ENCODE data around the gene LRRTM4. TPM values are rescaled to one million over a fixed set of nuclear protein-coding genes. Genes with fewer than 3 reads are reported as not detected.

The LRRTM4 gene
- total RNA-seq, 1 experiment from 2014 or later, result 0.23 TPM

DNA sequence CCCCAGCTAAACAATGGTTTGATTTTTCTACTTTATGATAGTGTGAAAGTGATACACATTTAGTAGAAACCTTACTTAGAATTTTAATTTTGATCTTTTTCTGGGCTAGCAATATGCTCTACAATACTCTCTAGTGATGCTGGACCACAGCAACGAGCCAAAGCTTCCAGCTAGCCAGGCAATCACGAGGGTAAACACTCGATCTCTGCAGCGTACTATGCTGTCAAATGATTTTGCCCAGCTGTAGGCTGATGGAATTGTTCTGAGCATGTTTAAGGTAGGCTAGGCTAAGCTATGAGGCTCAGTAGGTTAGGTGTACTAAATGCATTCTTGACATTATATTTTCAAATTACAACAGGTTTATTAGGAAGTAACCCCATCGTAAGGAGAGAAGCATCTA is 207.5 kb downstream of the LRRTM4 start:
- BruUV-seq (replicated peaks), result no TSS peak
- CTCF ChIA-PET, result no interaction called here
- Histone ChIP-seq H3K4me1 (ENCODE audit: control insufficient read depth, insufficient read depth, low read length) (no peaks in the 10 kb centered on the region), H3K4me3 (ENCODE audit: low read depth in 2 of 2, low read length in 2 of 2) (no peak overlapping the region), H3K36me3 (ENCODE audit: control insufficient read depth, insufficient read depth, low read length) (no peaks in the 10 kb centered on the region), H3K9me3 (ENCODE audit: control insufficient read depth, insufficient read depth, low read depth, low read length) (no peaks in the 10 kb centered on the region; the same call in 1 of the 2 replicates), H3K27ac (ENCODE audit: low read length) (no peak overlapping the region), H3K27me3 (ENCODE audit: control insufficient read depth, insufficient read depth, low read length) (no peaks in the 10 kb centered on the region)
- DNase-seq (ENCODE audit: low read depth, low spot score) (no peak), ATAC-seq (no peak)
- intact Hi-C loops (cut with micrococcal nuclease; ENCODE audit: unreplicated experiment), result no loop called here
- POLR2A ChIA-PET, result no interaction called here
- TF ChIP-seq, protein P1, sequence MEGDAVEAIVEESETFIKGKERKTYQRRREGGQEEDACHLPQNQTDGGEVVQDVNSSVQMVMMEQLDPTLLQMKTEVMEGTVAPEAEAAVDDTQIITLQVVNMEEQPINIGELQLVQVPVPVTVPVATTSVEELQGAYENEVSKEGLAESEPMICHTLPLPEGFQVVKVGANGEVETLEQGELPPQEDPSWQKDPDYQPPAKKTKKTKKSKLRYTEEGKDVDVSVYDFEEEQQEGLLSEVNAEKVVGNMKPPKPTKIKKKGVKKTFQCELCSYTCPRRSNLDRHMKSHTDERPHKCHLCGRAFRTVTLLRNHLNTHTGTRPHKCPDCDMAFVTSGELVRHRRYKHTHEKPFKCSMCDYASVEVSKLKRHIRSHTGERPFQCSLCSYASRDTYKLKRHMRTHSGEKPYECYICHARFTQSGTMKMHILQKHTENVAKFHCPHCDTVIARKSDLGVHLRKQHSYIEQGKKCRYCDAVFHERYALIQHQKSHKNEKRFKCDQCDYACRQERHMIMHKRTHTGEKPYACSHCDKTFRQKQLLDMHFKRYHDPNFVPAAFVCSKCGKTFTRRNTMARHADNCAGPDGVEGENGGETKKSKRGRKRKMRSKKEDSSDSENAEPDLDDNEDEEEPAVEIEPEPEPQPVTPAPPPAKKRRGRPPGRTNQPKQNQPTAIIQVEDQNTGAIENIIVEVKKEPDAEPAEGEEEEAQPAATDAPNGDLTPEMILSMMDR (IDR thresholded peaks at IDR 0.05), result no peak
- TF ChIP-seq TCF7L2 (IDR thresholded peaks at IDR 0.05; ENCODE audit: low read depth, low read length), result no peak
- TF ChIP-seq, protein P2, sequence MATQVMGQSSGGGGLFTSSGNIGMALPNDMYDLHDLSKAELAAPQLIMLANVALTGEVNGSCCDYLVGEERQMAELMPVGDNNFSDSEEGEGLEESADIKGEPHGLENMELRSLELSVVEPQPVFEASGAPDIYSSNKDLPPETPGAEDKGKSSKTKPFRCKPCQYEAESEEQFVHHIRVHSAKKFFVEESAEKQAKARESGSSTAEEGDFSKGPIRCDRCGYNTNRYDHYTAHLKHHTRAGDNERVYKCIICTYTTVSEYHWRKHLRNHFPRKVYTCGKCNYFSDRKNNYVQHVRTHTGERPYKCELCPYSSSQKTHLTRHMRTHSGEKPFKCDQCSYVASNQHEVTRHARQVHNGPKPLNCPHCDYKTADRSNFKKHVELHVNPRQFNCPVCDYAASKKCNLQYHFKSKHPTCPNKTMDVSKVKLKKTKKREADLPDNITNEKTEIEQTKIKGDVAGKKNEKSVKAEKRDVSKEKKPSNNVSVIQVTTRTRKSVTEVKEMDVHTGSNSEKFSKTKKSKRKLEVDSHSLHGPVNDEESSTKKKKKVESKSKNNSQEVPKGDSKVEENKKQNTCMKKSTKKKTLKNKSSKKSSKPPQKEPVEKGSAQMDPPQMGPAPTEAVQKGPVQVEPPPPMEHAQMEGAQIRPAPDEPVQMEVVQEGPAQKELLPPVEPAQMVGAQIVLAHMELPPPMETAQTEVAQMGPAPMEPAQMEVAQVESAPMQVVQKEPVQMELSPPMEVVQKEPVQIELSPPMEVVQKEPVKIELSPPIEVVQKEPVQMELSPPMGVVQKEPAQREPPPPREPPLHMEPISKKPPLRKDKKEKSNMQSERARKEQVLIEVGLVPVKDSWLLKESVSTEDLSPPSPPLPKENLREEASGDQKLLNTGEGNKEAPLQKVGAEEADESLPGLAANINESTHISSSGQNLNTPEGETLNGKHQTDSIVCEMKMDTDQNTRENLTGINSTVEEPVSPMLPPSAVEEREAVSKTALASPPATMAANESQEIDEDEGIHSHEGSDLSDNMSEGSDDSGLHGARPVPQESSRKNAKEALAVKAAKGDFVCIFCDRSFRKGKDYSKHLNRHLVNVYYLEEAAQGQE (IDR thresholded peaks at IDR 0.05; ENCODE audit: insufficient read depth in 1 of 2, low read depth in 2 of 2, low read length in 1 of 2), result no peak
- TF ChIP-seq POLR2AphosphoS5 (IDR thresholded peaks at IDR 0.05; ENCODE audit: low read depth, low read length), result no peak
- in situ Hi-C loops (cut with HindIII; ENCODE audit: low pct_unique_long_range_greater_than_20kb, low sequenced_read_pairs), result no loop called here

DNA sequence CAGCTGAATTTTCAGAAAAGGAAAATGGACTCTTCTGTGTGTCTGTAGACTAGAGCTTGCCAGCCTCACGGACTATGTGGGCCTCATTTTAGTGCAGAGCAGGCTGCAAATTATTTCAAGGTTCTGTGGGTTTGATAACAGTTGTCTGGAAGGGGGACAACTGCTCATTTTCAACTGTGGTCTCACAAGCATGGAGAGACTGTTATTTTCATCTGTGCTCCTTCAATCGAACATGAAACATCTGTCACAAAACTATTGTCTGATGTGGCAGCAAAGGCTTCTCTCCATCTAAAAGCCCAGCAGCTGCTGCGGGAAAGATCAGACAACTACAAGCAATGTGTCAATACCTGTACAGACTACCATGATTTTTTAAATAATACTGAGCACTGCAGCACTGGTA is 211.8 kb downstream of the LRRTM4 start:
- Histone ChIP-seq H3K9me3 (ENCODE audit: control insufficient read depth, insufficient read depth, low read depth, low read length) (no peaks in the 10 kb centered on the region), H3K27me3 (ENCODE audit: control insufficient read depth, insufficient read depth, low read length) (no peaks in the 10 kb centered on the region), H3K27ac (ENCODE audit: low read length) (no peak overlapping the region), H3K4me1 (ENCODE audit: control insufficient read depth, insufficient read depth, low read length) (no peaks in the 10 kb centered on the region), H3K36me3 (ENCODE audit: control insufficient read depth, insufficient read depth, low read length) (no peaks in the 10 kb centered on the region), H3K4me3 (ENCODE audit: low read depth in 2 of 2, low read length in 2 of 2) (no peak overlapping the region)
- ATAC-seq (no peak), DNase-seq (ENCODE audit: low read depth, low spot score) (no peak)
- TF ChIP-seq, protein P2 (IDR thresholded peaks at IDR 0.05; ENCODE audit: insufficient read depth in 1 of 2, low read depth in 2 of 2, low read length in 1 of 2), result no peak
- no peak for TF ChIP-seq POLR2AphosphoS5 (IDR thresholded peaks at IDR 0.05; ENCODE audit: low read depth, low read length)
- TF ChIP-seq TCF7L2 (IDR thresholded peaks at IDR 0.05; ENCODE audit: low read depth, low read length), result no peak
- no peak for TF ChIP-seq SIN3A (IDR thresholded peaks at IDR 0.05; ENCODE audit: borderline replicate concordance, insufficient read depth, low read depth, low read length)
- TF ChIP-seq, protein P1 (IDR thresholded peaks at IDR 0.05), result no peak
- CTCF ChIA-PET, result no interaction called here
- POLR2A ChIA-PET, result no interaction called here
- BruUV-seq (replicated peaks), result no TSS peak
- in situ Hi-C loops (cut with HindIII; ENCODE audit: low pct_unique_long_range_greater_than_20kb, low sequenced_read_pairs) (no loop called here), intact Hi-C loops (cut with micrococcal nuclease; ENCODE audit: unreplicated experiment) (no loop called here)
